Epidermal melanocyte (primary cell): ENCODE data around the gene ACTL6B.

Experiments used
- DNase-seq: peaks from one replicate; pipeline ENCODE4 v3.0.0; 2011; ENCODE audit warnings: low spot score; ENCODE audit not compliant: insufficient read length

The ACTL6B gene

GRCh38 chr7:100627238-100627549 lies 29.1 kb downstream of the ACTL6B start:
- no peak for DNase-seq

DNA sequence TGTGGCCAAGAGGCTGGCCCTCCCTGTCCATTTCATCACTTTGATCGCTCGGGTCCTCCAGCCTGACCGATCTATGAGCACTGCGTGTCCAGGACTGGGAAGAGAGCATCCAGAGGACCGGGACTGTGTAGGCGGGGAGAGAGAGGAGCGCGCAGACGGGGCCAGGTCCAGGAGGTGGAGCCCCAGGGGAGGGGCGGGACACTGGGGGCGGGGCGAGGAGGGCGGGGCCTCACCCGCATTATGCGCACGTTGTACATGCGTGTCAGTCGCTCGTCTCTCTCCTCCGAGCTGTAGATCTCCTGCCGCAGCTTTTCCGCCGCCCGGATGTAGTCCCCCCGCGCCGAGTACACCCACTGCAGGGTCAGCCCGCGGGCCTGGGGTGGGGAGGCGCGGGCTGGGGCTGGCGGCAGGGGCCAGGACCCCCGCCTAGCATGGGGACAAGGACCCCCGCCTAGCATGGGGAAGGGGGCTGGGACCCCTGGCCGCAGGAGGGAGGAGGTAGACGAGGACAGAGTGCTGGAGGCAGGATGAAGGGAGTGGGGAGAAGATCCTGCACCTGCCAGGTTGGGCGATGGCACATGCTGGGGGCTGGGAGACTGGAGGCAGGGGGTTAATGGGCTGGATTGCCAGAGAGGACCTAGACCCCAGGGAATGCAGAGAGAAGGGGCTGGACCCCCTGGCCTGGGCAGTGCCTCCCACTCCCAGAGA lies 29.6 kb downstream of the ACTL6B start:
- peak; percentile 99 for DNase-seq

DNA sequence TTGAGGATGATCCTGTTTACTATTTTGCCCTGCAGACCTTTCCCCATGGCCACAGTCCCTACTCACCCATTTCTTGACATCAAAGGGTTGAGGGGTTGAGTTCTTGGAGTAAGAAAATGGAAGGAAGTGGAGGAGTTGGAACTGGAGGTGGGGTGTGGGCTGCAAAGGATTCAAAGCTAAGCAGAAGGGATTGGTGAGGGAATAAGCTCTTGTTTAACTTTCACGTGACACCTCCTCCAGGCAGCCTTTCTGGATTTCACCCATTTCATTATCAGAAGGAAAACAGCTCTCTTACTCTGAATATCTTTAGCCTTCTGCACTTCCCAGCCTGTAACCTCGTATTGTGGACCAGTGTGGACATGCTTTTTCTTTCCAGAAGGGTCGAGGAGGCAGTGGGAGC lies 30.2 kb downstream of the ACTL6B start:
- DNase-seq = no peak

- DNase-seq = no peak
Measured at GRCh38 chr7:100623951-100624824, 32.1 kb downstream of the ACTL6B start.

DNA sequence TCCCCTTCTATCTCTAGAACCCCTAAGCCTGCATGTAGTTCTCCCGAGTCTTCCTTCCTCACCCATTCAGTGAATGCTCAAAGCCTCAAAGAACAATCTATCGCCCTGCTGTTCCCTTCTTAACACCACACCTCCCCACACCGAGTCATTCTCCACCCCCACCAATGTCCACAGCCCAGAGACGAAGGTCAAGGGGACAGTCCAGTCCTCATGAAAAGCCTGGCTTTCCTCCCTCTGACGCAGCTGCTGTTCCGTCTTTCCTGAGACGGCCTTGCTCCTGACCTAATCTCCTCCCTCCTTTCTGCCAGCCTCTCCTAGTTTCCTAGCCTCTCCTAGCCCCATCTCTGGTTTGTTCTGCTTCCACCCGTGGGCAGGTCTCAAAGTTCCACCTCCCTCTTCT lies 34.7 kb downstream of the ACTL6B start:
- DNase-seq = no peak

- DNase-seq = no peak
Measured at GRCh38 chr7:100620804-100621203, 35.4 kb downstream of the ACTL6B start.

GRCh38 chr7:100620239-100620638 lies 36.0 kb downstream of the ACTL6B start:
- no peak for DNase-seq

GRCh38 chr7:100614308-100614861 lies 41.9 kb downstream of the ACTL6B start:
- no peak for DNase-seq

DNA sequence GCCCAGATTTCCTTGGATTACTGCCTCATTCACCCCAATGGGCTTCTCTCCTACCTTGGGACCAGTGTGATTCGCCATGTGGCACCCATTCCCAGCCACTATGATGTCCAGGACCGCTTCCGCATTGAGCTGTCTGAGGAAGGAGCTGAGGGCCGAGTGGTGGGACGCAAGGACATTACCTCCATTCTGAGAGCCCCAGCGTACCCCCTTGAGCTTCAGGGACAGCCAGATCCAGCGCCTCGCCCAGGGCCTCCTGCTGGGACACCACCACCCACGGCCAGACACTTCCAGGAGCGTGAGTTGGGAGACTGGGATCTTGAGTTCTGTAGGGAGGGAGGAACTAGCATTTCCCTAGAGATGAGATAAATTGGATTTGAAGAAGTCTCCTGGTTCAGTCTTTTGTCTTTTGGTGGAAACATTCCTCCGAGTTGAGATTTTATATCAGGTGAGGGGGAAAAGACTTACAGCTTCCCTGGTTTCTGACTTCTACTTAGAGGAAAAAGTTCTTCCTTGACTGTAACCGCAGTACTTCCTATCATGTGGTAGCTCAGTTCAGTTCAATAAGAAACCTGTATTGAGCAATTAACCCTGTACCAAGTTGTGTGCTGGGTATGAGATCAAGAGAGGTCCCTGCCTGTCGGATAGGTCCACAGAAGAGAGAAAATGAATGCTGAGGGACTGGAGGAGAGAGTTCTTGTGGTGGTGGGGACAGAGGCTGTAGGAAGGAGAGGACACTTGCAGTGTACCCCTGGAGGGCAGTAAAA lies 42.7 kb downstream of the ACTL6B start:
- DNase-seq = no peak

DNA sequence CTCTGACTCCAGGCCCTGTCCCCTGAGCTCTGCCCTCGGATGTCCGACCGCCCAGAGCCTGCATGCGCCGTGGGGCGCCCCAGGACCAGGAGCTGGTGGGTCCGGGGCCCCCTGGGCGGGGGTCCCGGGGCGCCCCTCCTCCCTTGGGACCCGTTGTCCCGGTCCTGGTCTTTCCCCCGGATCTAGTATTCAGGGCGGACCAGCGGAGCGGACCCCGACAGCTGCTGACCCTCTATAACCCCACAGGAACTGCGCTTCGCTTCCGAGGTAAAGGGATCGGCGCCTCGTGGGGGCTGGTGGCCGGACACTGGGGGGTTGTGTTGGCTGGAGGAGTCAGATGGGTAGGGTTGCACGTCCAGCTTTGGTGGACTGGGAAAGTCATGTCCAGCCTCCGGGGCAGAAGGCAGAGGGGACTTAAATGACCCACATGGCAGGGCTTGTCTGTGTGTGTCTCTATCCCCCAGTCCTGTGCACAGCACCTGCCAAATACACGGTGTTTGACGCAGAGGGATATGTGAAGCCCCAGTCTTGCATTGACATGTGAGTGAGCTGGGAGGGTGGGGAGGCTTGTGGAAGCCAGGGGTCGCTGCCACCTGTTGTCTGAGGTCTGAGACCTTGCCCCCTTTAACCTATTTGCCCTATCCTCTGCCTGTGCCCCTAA lies 43.4 kb downstream of the ACTL6B start:
- no peak for DNase-seq

DNA sequence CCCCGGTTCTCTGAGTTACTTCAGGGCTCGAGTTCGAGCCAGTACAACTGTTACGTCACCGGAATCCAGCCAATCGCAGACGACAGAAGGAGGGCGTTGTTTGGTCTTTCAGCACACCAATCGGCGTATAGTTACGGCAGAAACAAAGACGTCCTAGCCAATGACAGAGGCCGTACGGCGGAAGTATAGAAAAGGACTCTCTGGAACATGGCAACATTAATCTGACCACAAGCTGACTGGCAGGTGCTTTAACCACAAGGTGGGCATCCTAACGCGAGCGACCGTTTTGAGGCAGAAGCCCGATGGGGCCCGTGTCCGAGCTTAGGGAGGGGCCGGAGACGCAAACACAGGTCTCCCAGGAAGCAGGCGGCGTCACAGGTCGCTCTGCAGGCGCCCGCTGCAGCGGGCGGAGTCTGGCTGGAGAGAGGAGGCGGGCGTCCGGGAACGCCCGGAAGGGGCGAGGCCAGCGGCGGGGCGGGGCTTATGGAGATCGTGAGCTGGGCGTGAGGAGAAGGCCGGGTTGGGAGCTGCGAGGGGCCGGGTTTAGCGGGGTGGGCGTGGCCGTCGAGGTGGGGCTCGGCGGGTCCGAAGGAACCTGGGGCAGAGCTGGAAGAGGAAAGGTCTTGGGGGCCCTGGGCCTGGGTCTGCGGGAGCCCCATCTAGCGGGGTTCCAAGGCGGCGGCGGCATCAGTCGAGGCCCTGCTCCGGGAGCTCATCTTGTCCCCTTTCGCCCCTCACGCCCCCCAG lies 44.1 kb downstream of the ACTL6B start, which contains the start of gene MOSPD3:
Gene MOSPD3, plus strand, starts transcription at position 558 of the 747 bp plus-strand sequence. CDS start 252 bp downstream, outside the sequence.
- DNase-seq = peak; percentile 100

DNA sequence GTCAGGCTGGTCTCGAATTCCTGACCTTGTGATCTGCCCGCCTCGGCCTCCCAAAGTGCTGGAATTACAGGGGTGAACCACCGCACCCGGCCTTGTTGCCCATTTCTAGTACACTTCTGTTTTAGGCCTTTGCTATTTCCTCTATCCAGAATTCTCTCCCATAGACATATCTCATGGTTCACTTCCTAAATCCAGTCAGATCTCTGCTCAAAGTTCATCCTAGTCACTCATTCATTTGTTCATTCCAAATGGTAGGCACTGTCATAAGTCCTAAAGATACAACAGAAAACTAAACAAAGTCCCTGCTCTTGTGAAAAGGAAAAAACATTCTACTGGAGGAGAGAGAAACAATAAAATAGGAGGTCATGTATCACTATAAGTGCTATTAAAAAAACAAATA lies 46.3 kb downstream of the ACTL6B start:
- DNase-seq = no peak

GRCh38 chr7:100607111-100607510 lies 49.1 kb downstream of the ACTL6B start:
- DNase-seq = no peak

- no peak for DNase-seq
Measured at GRCh38 chr7:100606313-100606712, 49.9 kb downstream of the ACTL6B start.

GRCh38 chr7:100604976-100605911 lies 51.0 kb downstream of the ACTL6B start:
- no peak for DNase-seq

GRCh38 chr7:100604028-100604975 lies 51.9 kb downstream of the ACTL6B start:
- peak; percentile 80 for DNase-seq

DNA sequence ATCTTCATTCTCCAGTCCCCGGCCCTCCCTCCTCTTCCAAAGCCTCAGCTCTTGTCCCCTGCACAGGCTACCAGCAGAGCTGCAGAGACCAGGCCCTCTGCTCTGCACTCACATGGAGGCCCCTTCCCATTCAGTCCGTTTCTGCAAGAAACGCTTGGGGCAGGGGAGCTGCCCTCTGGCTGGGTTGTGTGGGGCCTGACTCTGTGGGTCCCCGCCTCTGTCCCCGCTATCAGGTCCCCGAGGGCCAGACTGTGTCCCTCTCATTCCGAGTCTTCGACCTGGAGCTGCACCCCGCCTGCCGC lies 52.6 kb downstream of the ACTL6B start:
- no peak for DNase-seq
